Neuronal stem cell (in vitro differentiated cells): Measurements from ENCODE around the gene H1-8.

ENCODE experiments used
- DNase-seq: peaks from one replicate; pipeline ENCODE4 v3.0.0-alpha.2; 2013; ENCODE audit warnings: low spot score
- H2AFZ ChIP-seq: one replicate; pipeline ENCODE4 v1.6.1; 2013; ENCODE audit warnings: mild to moderate bottlenecking, low read length, inconsistent platforms
- H2AK5ac ChIP-seq: 2 replicates; pipeline ENCODE4 v1.6.1; 2013; ENCODE audit warnings: low read depth, mild to moderate bottlenecking, inconsistent platforms, low read length, moderate library complexity, mixed read lengths
- H2BK120ac ChIP-seq: 2 replicates; pipeline ENCODE4 v1.6.1; 2013; ENCODE audit warnings: low read depth, mild to moderate bottlenecking, inconsistent platforms, low read length, moderate library complexity, mixed read lengths
- H2BK12ac ChIP-seq: one replicate; pipeline ENCODE4 v1.6.1; 2013; ENCODE audit warnings: low read length, inconsistent platforms
- H2BK15ac ChIP-seq: 2 replicates; pipeline ENCODE4 v1.6.1; 2013; ENCODE audit warnings: mild to moderate bottlenecking, low read length, inconsistent platforms, mixed read lengths
- H2BK5ac ChIP-seq: one replicate; pipeline ENCODE4 v1.6.1; 2013; ENCODE audit warnings: inconsistent platforms, mild to moderate bottlenecking, low read length, moderate library complexity
- H3K14ac ChIP-seq: one replicate; pipeline ENCODE4 v1.6.1; 2013; ENCODE audit warnings: low read length, inconsistent platforms
- H3K18ac ChIP-seq: 2 replicates; pipeline ENCODE4 v1.6.1; 2013; ENCODE audit warnings: low read length, inconsistent platforms
- H3K23ac ChIP-seq: 2 replicates; pipeline ENCODE4 v1.6.1; 2013; ENCODE audit warnings: low read depth, mild to moderate bottlenecking, mixed read lengths, low read length, inconsistent platforms; ENCODE audit not compliant: poor library complexity
- H3K27ac ChIP-seq: replicated peaks from 3 replicates; pipeline ENCODE4 v1.5.1; 2013; ENCODE audit warnings: low read length, inconsistent platforms
- H3K27me3 ChIP-seq, 3 experiments: 2 replicates each; pipeline ENCODE4 v1.6.1; 2013; ENCODE audit warnings: low read length in 3 of 3, mild to moderate bottlenecking in 2 of 3, inconsistent platforms in 1 of 3, low read depth in 1 of 3, mixed read lengths in 1 of 3, moderate library complexity in 1 of 3; ENCODE audit not compliant: control insufficient read depth in 3 of 3, insufficient read depth in 3 of 3
- H3K36me3 ChIP-seq, 2 donors: replicated peaks in 1 of 2; 2 replicates each; pipeline ENCODE4 v1.6.1; 2013; ENCODE audit warnings: low read length in 2 of 2; ENCODE audit not compliant: control insufficient read depth in 2 of 2, insufficient read depth in 2 of 2
- H3K4ac ChIP-seq: 2 replicates; pipeline ENCODE4 v1.6.1; 2013; ENCODE audit warnings: inconsistent platforms, mild to moderate bottlenecking, low read length, moderate library complexity
- H3K4me1 ChIP-seq, 2 donors: 1 replicate in 1 of 2; 2 replicates in 1 of 2; pipeline ENCODE4 v1.6.1; 2013; ENCODE audit warnings: low read length in 2 of 2, low read depth in 1 of 2; ENCODE audit not compliant: control insufficient read depth in 2 of 2, insufficient read depth in 1 of 2
- H3K4me2 ChIP-seq: one replicate; pipeline ENCODE4 v1.6.1; 2013; ENCODE audit warnings: mild to moderate bottlenecking, low read length, inconsistent platforms; ENCODE audit not compliant: insufficient read depth, poor library complexity, severe bottlenecking
- H3K4me3 ChIP-seq, 2 donors: 2 replicates each; pipeline ENCODE4 v1.5.1; 2013; ENCODE audit warnings: low read length in 2 of 2, mild to moderate bottlenecking in 2 of 2, inconsistent platforms in 1 of 2, moderate library complexity in 1 of 2
- H3K79me1 ChIP-seq: one replicate; pipeline ENCODE4 v1.6.1; 2013; ENCODE audit warnings: low read depth, mild to moderate bottlenecking, inconsistent platforms, low read length, moderate library complexity
- H3K9ac ChIP-seq: one replicate; pipeline ENCODE4 v1.6.1; 2013; ENCODE audit warnings: mild to moderate bottlenecking, low read depth, low read length, inconsistent platforms; ENCODE audit not compliant: poor library complexity
- H3K9me3 ChIP-seq, 2 donors: replicated peaks in 1 of 2; 2 replicates each; pipeline versions ENCODE3 to v1.6.1; 2013; ENCODE audit warnings: low read length in 2 of 2, mild to moderate bottlenecking in 2 of 2, inconsistent platforms in 1 of 2, low read depth in 1 of 2, mixed read lengths in 1 of 2, moderate library complexity in 1 of 2; ENCODE audit not compliant: control insufficient read depth in 2 of 2, insufficient read depth in 1 of 2
- H4K8ac ChIP-seq: one replicate; pipeline ENCODE4 v1.6.1; 2013; ENCODE audit warnings: low read depth, mild to moderate bottlenecking, inconsistent platforms, low read length, moderate library complexity
- H4K91ac ChIP-seq: one replicate; pipeline ENCODE4 v1.6.1; 2013; ENCODE audit warnings: low read length, low read depth, mild to moderate bottlenecking, inconsistent platforms; ENCODE audit not compliant: poor library complexity
- WGBS, 2 donors: extraction: QIAGEN DNeasy Blood & Tissue Kit; methylation state at CpG; one replicate each; pipeline ENCODE4 v1.1.7; 2013; ENCODE audit warnings: missing lambda C conversion rate in 2 of 2, mixed read lengths in 1 of 2; ENCODE audit not compliant: insufficient read length in 2 of 2, insufficient replicate concordance in 1 of 2; ENCODE audit errors: extremely low coverage in 2 of 2; 5-methylcytosine and 5-hydroxymethylcytosine counted together

Gene H1-8

GRCh38 chr3:129559565-129560079, 16.6 kb downstream of the H1-8 start:
- no peak overlapping the region for H3K4me2 ChIP-seq
- H4K8ac ChIP-seq = no peak overlapping the region
- H3K36me3 ChIP-seq = peaks cover 0 to 68% of the 10 kb centered on the region in 2 donors
- H3K14ac ChIP-seq = no peak overlapping the region
- no peak for DNase-seq
- no peak overlapping the region for H3K9ac ChIP-seq
- H3K4ac ChIP-seq = no peak overlapping the region
- no peak overlapping the region for H3K23ac ChIP-seq
- no peak overlapping the region for H3K27ac ChIP-seq
- H2BK5ac ChIP-seq = peak overlapping the region; percentile 26
- peaks cover 10 to 35% of the 10 kb centered on the region in 2 donors for H3K4me1 ChIP-seq
- WGBS, 2 donors = no CpG with 5 or more reads among the region's 20 CpGs
- H2BK15ac ChIP-seq = peak overlapping the region; percentile 20
- H2AK5ac ChIP-seq = peak overlapping the region; percentile 35
- H3K4me3 ChIP-seq = no peak overlapping the region
- no peak overlapping the region for H2BK12ac ChIP-seq
- no peak overlapping the region for H3K18ac ChIP-seq
- H2AFZ ChIP-seq = no peak overlapping the region
- H3K9me3 ChIP-seq = no peaks in the 10 kb centered on the region
- no peaks in the 10 kb centered on the region for H3K79me1 ChIP-seq
- no peak overlapping the region for H2BK120ac ChIP-seq
- no peaks in the 10 kb centered on the region for H3K27me3 ChIP-seq
- H4K91ac ChIP-seq = no peak overlapping the region

GRCh38 chr3:129560269-129560787, 17.4 kb downstream of the H1-8 start:
- no peak overlapping the region for H3K9ac ChIP-seq
- no peaks in the 10 kb centered on the region for H3K79me1 ChIP-seq
- H3K23ac ChIP-seq = no peak overlapping the region
- H3K36me3 ChIP-seq = peaks cover 0 to 75% of the 10 kb centered on the region in 2 donors
- peak overlapping the region; percentile 9 for H3K18ac ChIP-seq
- H3K14ac ChIP-seq = no peak overlapping the region
- H3K27ac ChIP-seq = no peak overlapping the region
- H3K4ac ChIP-seq = no peak overlapping the region
- no peak overlapping the region for H3K4me3 ChIP-seq
- no peaks in the 10 kb centered on the region for H3K27me3 ChIP-seq
- DNase-seq = no peak
- H2BK120ac ChIP-seq = no peak overlapping the region
- H4K91ac ChIP-seq = no peak overlapping the region
- peak overlapping the region; percentile 1 for H2AFZ ChIP-seq
- no peak overlapping the region for H4K8ac ChIP-seq
- H2BK5ac ChIP-seq = peak overlapping the region; percentile 26
- no peak overlapping the region for H2BK12ac ChIP-seq
- peaks cover 10 to 30% of the 10 kb centered on the region in 2 donors for H3K4me1 ChIP-seq
- WGBS, 2 donors = no CpG with 5 or more reads among the region's 16 CpGs
- H3K4me2 ChIP-seq = no peak overlapping the region
- H2AK5ac ChIP-seq = no peak overlapping the region
- peak overlapping the region; percentile 70 for H2BK15ac ChIP-seq
- H3K9me3 ChIP-seq = no peaks in the 10 kb centered on the region

- H3K27ac ChIP-seq = no peak overlapping the region
- H3K4me1 ChIP-seq = peaks cover 10 to 30% of the 10 kb centered on the region in 2 donors
- H3K14ac ChIP-seq = no peak overlapping the region
- no CpG with 5 or more reads among the region's 18 CpGs for WGBS, 2 donors
- H3K36me3 ChIP-seq = peaks cover 0 to 75% of the 10 kb centered on the region in 2 donors
- DNase-seq = no peak
- peak overlapping the region; percentile 1 for H2AFZ ChIP-seq
- H3K79me1 ChIP-seq = no peaks in the 10 kb centered on the region
- H2BK120ac ChIP-seq = peak overlapping the region; percentile 21
- H2BK12ac ChIP-seq = no peak overlapping the region
- H3K9me3 ChIP-seq = no peaks in the 10 kb centered on the region
- H3K27me3 ChIP-seq = no peaks in the 10 kb centered on the region
- H3K4me3 ChIP-seq = no peak overlapping the region
- no peak overlapping the region for H3K4me2 ChIP-seq
- H2AK5ac ChIP-seq = peak overlapping the region; percentile 47
- H3K4ac ChIP-seq = no peak overlapping the region
- H4K8ac ChIP-seq = no peak overlapping the region
- no peak overlapping the region for H3K9ac ChIP-seq
- peak overlapping the region; percentile 70 for H2BK15ac ChIP-seq
- no peak overlapping the region for H2BK5ac ChIP-seq
- no peak overlapping the region for H4K91ac ChIP-seq
- H3K23ac ChIP-seq = peak overlapping the region; percentile 10
- H3K18ac ChIP-seq = peak overlapping the region; percentile 84
Measured at GRCh38 chr3:129560911-129561594, 18.1 kb downstream of the H1-8 start.

- no peak overlapping the region for H3K27ac ChIP-seq
- H2BK15ac ChIP-seq = peak overlapping the region; percentile 11
- H3K4me1 ChIP-seq = peaks cover 10 to 30% of the 10 kb centered on the region in 2 donors
- H3K23ac ChIP-seq = peak overlapping the region; percentile 47
- DNase-seq = no peak
- no peak overlapping the region for H4K91ac ChIP-seq
- no peak overlapping the region for H4K8ac ChIP-seq
- no peak overlapping the region for H3K14ac ChIP-seq
- no peak overlapping the region for H3K9ac ChIP-seq
- H3K4me3 ChIP-seq = no peak overlapping the region
- no CpG with 5 or more reads among the region's 18 CpGs for WGBS, 2 donors
- no peaks in the 10 kb centered on the region for H3K79me1 ChIP-seq
- no peak overlapping the region for H2BK12ac ChIP-seq
- peak overlapping the region; percentile 50 for H3K18ac ChIP-seq
- peaks cover 0 to 69% of the 10 kb centered on the region in 2 donors for H3K36me3 ChIP-seq
- no peaks in the 10 kb centered on the region for H3K9me3 ChIP-seq
- H3K4me2 ChIP-seq = no peak overlapping the region
- no peak overlapping the region for H2AK5ac ChIP-seq
- no peak overlapping the region for H2AFZ ChIP-seq
- H2BK120ac ChIP-seq = no peak overlapping the region
- no peaks in the 10 kb centered on the region for H3K27me3 ChIP-seq
- H3K4ac ChIP-seq = no peak overlapping the region
- no peak overlapping the region for H2BK5ac ChIP-seq
Measured at GRCh38 chr3:129561619-129562248, 18.8 kb downstream of the H1-8 start.
